Activated T-cell treated with anti-CD3 and anti-CD28 coated beads, Interleukin-2, amount 50 U/mL, for 48 hours (primary cell): ENCODE results near the gene CELSR1.
"Not testable (repeated sequence)": the region's sequence is repeated elsewhere in the genome, so short reads cannot be mapped to it uniquely, and the experiment has no call there.

Experiments used
- DNase-seq, 2 experiments: peaks; one replicate each; pipeline ENCODE4 v3.0.0-alpha.2; 2020

Gene CELSR1

DNA sequence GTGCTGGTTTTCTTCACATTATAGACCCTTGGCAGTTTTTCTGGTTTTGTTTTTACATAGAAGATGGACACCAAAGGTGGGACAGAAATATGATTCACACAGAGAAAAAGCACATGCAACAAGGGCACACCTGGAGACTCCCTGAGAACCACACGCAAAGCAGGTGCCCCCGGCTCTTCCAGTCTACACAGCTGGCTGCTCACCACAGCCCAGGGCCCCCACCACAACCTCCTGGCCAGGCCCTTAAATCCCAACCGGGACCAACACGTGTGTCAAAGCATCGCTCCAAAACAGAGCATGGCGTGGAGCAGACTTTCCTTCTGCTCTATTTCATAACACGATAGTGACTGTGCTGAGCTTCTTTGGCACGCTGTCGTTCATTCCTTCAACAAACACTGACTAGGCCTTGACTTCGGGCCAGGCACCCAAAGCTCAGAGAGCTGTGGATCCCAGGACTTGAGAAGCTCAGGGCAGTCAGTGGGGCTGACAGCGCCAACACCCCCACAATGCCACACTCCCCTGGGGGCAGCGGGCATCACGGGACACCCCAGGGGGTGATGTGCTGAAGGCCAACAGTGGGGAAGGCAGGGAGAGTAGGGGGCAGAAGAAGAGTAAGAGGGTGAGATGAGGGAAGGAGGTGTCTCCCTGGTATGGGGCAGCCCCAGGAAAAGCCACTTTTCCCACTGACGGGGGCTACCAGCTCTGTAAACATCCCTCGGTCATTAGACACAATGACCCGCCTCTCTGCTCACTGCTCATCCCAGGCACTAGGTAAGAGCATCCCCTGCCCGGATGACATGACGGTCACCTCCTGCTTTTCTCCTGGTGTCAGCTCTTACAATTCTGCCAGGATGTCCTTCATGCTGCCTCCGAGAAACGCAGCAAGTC, 26.0 kb downstream of the CELSR1 start:
- DNase-seq: no peak

DNA sequence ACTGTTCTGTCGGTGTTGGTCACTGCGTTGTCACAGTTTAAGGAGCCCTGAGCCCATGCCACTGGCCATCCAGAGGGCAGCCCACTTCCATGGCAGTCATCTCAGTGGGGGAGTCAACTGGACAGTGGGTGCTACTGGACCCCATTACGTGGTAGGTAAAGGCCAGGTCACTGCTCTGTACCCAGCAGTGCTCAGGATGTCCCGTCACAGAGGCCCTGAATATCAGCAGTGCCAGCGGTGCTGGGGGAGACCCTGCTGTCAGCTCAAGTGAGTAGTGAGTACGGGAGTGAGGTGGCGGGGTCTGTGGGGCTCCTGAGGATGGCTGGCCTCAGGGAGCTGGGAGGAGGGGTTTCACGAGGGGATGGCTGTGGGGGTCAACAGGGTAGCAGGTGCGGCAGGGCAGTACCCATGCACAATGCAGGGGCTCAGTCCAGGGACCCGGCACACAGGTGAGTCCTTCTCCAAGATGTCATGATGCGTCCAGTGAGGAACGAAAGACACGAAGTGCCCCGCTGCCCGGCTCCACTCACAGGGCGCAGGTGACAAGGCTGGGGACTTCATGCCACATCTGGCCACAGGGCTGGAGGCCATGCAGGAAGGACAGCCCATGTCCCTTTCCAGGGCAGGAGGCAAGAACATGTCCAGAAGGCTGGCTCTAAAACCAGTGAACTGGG, 27.9 kb downstream of the CELSR1 start:
- no peak for DNase-seq

DNA sequence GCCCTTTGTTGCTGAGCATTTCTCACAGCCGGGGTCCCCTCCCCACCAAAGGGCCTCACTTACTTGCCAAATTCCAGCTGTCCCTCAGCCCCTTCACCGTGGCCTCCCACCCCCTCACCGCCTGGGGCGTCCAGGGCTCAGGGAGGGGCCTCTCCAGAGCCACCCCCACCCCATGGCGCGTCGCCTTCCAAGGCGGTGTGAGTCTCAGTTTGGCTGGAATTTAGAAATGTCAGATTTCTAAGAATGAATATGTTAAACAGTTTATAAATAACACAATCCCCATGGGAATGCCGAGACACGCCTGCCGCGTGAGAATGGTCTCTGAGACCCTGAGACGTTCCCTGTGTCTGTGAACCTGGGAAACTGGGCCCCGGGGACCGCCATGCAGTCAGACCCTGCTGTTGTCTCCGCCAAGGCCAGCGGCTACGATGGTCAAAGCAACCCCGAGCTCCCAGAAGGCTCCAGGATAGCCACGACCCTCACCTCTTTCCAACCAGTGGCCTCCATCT, 28.9 kb downstream of the CELSR1 start:
- DNase-seq: no peak

DNA sequence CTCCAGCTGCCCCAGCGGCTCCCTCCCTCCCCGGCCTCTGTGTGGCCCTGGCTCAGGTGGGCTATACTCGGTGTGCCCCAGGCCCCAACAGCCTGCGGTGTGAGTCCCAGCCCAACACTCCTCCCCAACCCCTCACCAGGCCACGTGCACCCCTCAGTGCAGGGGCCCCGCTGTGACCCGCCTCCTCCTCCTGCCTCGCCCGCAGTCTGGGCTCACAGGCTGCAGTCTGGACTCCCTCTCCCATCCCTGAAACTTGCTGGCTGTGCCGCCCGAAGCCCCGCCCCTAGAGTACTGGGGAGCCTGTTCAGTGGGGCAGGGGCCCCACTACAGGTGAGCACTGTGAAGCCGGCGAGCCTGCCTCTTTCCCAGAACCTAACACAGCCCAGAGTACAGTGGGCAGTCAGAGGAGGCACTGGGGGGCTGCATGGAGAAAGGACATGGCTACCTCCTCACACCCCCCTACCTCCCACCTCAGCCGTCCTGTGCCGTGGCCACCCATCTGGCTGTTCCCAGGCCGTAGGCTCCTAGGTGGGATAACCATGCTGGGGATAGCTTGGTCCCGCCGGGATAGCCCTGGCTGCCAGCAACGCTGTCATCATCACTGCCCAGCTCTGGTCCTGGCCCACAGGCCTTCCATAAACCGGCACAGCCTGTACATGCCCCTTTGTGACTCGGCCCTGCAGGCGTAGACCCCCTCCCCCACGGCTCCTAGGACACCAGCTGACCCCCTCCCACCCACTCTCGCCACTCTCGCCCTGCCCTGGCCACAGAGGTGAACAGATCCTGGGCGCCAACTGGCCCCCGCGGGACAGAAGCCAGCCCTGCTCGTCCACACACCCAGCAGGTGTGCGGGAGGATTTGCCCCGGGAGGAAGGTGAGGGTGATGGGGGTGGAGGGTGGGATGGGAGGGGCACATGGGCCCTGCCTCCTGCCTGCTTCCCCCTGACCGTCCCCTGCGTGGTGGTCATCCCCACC, 29.7 kb downstream of the CELSR1 start:
- DNase-seq: no peak

DNA sequence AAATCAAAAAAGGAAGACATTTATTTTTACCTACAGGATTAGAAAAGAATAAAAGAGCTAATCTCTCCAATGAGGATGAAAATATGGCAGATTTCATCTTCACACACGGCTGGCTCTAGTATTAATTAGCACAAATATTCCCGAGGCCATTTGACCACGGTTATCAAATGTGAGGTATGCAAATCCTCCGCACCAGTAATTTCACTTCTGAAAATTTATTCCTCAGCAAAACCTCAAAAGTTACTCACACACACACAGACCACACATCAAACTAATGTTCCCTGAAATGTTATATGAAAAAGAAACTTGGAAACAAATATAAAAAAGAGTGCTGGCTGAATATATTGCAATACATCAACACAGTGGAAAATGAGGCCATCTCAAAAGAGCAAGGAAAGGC, 32.8 kb downstream of the CELSR1 start:
- DNase-seq: no peak

DNA sequence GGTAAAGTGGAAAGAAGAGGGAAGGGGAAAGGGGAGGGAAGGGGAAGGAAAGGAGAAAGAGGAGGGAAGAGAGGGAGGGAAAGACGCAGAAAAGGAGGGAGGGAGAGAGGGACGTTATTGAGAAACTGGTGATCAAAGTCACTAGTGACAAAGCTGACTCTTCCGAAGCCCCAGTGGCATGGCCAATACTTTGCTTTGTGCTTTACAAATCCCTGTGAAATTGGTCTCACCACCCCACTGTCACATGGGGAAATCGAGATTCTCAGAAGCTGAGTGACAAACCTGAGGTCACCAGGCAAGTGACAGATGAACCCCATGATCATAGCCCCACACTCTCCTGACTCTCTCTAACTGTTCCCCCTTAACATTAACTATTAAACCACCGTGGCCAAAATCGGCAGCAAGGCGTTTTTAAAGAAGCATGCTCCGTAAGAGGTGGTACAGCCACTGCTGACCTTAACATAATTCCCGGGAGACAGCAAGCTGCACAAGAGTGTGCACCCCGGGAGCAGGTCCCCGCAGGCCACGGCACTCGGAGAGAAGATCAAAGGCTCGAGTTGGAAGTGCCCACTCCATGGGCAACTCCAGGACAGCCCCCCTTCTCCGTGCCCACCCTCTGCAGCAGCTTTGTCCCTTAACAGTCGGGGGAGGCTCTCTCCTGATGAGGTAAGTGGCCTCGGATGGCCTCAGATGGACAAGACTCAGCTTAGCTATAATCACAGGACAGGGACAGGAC, 34.8 kb downstream of the CELSR1 start:
- no peak for DNase-seq

DNA sequence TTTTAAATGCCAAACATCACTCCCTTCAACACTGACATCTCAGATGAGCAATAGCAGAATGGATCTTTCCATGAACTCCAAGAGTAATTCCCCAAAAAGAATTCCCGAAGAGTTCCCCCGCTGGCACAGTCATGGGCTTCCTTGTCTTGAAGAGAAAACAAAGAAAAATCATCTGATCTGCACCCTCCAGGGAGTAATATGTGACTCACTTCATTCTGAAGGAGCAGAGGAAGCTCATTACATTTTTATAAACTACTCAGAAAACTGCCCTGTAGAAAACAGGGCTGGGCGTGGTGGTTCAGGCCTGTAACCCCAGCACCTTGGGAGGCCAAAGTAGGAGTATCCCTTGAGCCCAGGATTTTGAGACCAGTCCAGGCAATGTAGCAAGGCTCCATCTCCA, 35.7 kb downstream of the CELSR1 start:
- no peak for DNase-seq

DNA sequence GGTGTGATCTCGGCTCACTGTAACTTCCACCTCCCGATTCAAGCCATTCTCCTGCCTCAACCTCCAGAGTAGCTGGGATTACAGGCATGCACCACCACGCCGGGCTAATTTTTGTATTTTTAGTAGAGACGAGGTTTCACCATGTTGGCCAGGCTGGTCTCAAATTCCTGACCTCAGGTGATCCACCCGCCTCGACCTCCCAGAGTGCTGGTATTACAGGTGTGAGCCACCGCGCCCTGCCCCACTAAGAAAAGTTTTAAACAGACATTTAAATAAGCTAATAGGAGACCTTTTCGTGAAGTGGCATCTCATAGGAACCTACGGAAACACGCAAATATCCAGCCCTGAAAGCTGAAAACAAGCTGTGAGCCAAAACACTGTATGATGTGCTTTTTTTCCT, 36.2 kb downstream of the CELSR1 start:
- not testable (repeated sequence) for DNase-seq

DNA sequence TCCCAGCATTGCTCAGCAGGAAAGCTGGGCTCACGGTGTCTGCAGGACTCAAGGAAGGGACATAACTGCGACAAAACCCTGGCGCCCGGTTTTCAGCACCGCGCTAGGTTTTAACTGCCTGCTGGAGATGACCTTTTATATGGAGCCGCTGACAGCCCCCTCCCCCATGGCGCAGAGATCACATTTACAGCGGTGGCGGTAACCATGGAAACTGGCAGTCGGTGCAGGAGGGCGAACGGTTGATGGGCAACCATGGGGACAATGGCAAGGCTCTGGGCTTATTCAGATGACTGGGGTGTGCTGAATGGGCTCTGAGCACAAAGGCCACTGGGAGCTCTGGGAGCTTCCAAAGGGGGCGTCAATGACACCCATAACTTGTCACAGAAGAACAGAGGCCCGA, 37.2 kb downstream of the CELSR1 start:
- DNase-seq: no peak

DNA sequence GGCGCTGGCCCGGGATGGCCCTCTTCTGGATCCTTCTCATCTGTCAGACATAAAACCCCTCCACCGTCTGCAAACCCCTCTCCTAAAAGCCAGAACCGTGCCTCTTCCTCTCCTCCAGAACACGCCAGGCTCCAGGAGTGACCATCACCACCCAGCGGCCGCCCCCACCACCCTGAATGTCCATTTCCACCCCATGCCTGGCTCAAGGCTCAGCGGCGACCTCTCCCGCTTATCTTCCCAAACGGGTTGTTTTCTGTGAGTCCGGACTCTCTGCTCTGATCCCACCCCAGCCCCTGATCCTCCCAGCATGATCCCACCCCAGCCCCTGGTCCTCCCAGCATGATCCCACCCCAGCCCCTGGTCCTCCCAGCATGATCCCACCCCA, 37.6 kb downstream of the CELSR1 start:
- DNase-seq: no peak

DNA sequence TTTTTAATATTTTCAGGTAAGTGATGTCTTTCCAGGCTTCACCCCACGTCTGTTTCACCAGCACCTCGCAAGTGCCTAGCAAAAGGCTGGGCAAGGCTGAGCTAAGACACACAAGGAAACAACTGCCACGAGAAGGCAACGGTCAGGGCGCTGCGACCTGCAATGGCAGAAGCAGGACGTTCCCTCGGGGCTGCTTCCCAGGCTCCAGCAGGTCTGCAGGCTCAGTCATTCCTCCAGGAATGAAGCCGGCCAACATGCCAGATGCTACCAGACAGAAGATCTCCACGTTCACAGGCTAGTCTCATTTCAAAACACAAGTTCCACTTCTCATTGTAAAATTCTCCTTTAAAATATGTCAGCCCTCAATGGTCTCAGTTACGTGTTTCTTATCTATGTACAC, 45.5 kb downstream of the CELSR1 start:
- DNase-seq: no peak

DNA sequence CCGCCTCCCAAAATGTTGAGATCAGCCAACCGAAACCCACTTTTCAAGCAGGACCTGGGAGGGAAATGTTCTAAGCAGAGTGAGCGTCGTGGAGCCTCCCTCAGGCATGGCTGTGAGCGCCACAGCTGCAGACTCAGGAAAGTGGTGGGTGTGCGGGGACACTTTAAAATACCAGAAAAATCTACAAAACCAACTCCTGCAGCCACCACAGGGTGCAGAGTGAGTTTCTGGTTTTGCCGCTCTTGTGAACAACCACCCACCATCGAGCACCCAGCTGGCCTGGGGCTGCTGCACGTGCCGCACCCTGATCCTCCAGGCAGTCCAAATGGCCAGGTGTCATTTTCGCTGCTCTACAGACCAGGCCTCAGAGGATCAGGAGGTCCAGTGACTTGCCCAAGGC, 46.9 kb downstream of the CELSR1 start:
- no peak for DNase-seq

DNA sequence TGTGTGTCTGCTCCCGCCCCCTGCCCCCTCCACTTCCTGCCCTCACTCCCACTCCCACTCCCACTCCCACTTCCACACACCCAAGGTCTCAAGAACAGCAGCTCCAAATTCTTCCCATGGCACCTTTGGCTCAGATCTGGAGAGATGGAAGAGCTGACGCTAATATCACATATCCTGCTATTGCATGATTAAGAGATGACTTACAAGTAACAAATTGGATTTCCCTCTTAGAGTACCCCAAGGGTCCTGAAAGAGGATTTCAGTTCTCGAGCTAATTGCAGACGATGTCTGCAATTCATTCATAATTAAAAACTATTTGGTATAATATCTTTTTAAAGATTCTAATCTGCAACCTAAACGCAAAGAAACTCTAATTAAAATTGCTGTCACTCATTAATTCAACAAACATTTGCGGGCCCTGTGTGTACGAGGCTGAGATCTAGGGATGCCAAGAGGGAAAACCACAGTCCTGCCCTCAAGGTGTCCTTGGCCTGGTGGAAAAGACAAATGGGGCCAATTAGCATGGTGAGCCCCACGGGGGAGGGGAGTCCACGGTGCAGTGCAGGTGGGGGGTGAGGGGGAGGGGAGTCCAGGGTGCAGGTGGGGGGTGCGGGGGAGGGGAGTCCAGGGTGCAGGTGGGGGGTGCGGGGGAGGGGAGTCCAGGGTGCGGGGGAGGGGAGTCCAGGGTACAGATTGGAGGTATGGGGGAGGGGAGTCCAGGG, 50.3 kb downstream of the CELSR1 start:
- DNase-seq: no peak

DNA sequence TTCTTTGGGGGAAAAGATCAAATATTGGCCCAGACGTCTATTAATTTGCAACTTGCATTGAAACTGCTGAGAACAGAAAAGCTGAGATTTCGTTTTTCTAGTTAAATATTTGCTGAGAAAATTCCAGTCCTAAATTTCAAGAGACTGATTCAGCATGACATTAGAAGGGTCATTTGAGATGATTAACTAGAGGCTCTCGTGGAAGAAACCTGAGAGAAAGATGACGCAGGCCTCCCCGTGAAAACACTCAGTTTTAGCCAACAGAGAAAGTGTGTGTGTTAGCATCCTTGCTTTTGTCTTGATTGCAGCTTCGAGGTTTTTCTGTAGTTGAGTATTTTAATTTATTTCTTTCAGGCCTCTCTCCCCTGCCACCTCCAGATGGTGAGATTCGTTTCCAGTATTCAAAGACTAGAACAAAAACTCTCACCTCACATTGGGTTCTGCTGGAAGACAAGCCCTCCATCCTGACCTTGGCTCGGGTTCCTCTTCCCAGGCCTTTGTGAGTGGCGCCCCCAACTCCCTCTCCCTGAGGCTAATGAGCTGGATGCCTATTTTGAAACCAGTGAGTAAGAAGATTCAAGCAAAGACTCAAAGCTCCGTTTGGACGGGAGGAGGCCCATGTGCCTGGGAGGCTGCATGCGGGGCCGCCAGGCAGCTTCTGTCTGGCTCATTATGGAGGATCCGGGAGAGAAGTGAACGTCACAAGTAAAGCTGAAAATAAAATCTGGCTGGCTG, 52.4 kb downstream of the CELSR1 start:
- DNase-seq: no peak

DNA sequence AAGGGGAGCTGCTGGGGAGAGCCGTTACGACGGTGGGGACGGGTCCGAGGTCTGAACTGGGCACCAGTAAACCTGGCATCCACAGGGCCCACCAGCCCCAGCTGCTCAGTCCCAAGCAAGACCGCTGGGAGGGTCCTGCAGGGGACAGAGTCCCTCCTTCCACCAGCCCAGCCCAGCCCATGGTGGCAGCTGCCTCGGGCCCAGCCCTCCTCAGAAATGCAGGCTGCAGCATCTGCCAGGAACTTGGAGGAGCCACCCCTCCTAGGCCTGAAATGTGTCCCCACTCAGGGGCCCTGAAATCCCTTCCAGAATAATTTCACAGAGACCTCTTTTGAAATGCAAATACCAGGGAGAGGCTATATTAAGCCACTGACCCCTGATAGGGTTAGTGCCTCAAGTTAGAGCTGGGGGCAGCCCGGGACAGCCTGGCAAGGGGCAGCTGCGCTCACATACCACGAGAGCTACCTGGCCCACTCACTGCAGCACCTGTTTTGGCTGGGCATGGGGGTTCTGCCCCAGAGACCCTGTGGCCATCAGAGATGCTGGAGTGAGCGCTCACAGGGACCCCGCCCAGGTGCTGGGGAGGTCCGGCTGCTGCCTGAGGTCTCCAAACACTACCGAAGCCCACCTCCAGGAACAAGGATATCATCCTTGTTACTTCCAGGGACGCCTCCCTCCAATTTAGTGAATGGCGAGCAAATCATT, 53.1 kb downstream of the CELSR1 start:
- no peak for DNase-seq

DNA sequence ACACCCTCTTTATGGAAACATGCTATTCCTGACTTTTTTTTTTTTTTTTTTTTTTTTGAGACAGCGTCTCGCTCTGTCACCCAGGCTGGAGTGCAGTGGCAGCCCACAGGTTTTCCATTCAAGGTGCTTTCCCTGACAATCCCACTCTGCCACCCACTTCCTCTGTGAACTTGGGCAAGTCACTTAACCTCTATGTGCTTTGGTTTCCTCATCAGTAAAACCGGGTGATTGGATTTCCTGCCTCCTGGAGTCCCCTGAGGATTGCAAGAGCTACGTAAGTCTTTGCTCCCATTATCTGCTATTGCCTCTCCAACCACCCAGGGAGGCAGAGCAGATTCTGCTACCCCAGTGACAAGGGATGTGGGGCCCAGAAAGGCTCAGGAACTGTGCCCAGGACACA, 54.1 kb downstream of the CELSR1 start:
- DNase-seq: no peak

DNA sequence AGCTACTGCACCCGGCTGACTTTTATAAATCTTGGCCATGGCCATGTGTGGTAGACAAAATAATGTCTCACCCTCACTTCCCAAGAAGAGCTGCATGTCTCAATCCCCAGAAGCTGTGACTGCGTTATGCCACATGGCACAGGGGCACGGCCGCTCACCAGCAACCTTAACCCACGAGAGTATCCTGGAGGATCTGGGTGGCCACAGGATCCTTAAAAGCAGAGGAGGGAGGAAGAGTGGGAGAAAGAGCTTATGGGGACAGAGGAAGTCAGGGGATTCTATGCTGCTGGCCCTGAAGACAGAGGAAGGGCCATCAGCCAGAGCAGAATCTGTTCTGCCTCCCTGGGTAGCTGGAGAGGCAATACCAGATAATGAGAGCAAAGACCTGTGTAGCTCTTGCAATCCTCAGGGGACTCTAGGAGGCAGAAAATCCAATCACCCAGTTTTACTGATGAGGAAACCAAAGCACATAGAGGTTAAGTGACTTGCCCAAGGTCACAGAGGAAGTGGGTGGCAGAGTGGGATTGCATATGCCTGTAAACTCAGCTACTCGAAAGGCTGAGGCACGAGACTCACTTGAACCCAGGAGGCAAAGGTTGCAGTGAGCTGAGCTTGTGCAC, 55.3 kb downstream of the CELSR1 start:
- no peak for DNase-seq

DNA sequence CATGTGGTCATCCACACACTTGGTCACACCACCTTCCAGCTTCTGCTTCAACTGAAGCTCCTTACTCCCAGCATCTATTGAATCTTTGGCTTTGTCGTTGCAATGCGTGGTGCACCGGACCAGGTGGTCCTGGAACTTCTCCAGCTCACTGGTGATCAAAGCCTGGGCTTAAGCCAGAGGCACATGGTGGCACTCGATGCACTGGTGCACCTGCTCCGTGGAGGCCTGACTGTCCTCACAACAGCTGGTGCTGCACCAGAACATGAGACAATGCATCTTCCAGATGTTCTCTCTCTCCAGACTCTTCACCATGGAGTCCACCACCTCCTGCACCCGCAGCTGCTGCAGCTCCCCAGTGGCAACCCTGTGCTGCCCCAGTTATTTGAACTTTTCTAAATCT, 56.0 kb downstream of the CELSR1 start:
- no peak for DNase-seq

DNA sequence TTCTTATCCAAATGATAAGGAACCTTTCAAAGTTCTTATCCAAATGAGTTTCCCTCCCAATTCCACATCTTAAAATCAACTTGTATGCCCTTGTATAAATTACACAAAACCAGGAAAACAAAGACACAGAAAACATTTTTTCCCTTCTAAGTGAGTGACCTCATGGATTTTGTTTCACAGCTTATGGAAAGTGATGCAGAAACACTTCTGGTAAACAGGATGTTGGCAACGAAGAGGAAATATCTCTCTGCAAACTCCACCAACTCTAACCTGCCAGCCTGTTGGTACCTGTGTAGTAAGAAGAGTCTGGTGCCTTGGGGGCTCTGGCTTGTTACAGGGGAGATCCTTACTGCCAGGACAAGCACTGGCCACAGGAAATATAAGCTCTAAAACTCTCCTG, 57.0 kb downstream of the CELSR1 start:
- DNase-seq: no peak

DNA sequence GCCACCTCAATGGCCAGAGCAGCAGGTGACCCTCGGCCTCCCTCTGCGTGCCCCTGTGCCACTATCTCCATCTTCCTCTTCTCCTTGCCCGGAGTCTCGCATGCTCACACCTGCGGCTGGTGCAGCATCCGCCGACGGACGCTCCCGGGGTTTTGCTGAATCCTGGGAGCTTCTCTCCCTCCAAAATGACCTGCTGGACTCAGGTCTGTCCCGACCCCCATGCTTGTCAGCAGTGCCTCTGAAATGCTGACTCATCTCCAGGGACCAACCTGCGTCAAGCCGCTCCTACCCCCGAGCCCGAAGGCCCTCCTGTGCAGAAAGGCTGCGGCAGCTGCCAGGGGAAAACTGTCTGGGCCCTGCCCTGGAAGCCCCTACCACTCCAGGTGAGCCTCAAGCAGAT, 58.4 kb downstream of the CELSR1 start:
- no peak for DNase-seq
